C4-2B (cell line): ENCODE data around the gene INPP5J.

Experiments
- ZFX ChIP-seq: fragments of 450-650 bp; IDR thresholded peaks from 2 replicates; pipeline ENCODE4 v1.6.1; 2017
- TF ChIP-seq, protein P1 (sequence below): fragments of 450-650 bp; conservative IDR thresholded peaks from 2 replicates; pipeline ENCODE4 v1.5.1; 2017; ENCODE audit warnings: mild to moderate bottlenecking

- TF ChIP-seq, protein P1, sequence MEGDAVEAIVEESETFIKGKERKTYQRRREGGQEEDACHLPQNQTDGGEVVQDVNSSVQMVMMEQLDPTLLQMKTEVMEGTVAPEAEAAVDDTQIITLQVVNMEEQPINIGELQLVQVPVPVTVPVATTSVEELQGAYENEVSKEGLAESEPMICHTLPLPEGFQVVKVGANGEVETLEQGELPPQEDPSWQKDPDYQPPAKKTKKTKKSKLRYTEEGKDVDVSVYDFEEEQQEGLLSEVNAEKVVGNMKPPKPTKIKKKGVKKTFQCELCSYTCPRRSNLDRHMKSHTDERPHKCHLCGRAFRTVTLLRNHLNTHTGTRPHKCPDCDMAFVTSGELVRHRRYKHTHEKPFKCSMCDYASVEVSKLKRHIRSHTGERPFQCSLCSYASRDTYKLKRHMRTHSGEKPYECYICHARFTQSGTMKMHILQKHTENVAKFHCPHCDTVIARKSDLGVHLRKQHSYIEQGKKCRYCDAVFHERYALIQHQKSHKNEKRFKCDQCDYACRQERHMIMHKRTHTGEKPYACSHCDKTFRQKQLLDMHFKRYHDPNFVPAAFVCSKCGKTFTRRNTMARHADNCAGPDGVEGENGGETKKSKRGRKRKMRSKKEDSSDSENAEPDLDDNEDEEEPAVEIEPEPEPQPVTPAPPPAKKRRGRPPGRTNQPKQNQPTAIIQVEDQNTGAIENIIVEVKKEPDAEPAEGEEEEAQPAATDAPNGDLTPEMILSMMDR, result no peak
- TF ChIP-seq ZFX, result no peak
Measured at GRCh38 chr22:31161386-31161785, 38.6 kb downstream of the INPP5J start.
